K562 (cell line): Measurements from ENCODE around the gene PPFIA1. TPM values are rescaled to one million over a fixed set of nuclear protein-coding genes. Genes with fewer than 3 reads are reported as not detected.
A peak's percentile ranks its signal among the peaks of the same experiment; 100 is the strongest.

Experiments used
- ATAC-seq: fragments of 200-7000 bp; cut with Tn5 transposase; 3 replicates; pipeline ENCODE4 v1.9.1; 2020; ENCODE audit warnings: moderate library complexity
- BruUV-seq: library from RNA; stranded (reverse); fragments of 400-500 nt; replicated peaks from 2 replicates; lab custom pipeline; 2021; lab: Mats Ljungman, UMichigan
- CTCF ChIA-PET: fragments of 300-600 bp; formaldehyde crosslinking; extraction: SDS; loops from one replicate; lab custom pipeline; 2021; ENCODE audit warnings: low intra/inter-chr PET ratio; lab: Yijun Ruan, JAX
- POLR2A ChIA-PET: fragments of 300-600, 350-650 bp; sonication (Branson Sonifier 250); formaldehyde crosslinking; extraction: SDS; loops from one replicate; lab custom pipeline; 2021; ENCODE audit warnings: antibody characterized with exemption, inconsistent platforms; lab: Yijun Ruan, JAX
- DNase-seq, 4 experiments: peaks; one replicate each; pipeline versions ENCODE4 v3.0.0 to v3.0.0-alpha.2; 2011 to 2018; ENCODE audit warnings: low spot score in 3 of 4, mixed read lengths in 3 of 4; ENCODE audit errors: extremely low read depth in 1 of 4
- FAIRE-seq: peaks from 2 replicates; lab custom pipeline; 2011; peaks lifted over from hg19 to GRCh38; lab: Jason Lieb, UNC
- H2AFZ ChIP-seq: 2 replicates; pipeline ENCODE4 v1.6.0; 2011; ENCODE audit warnings: low read depth, low read length, control low read depth, inconsistent platforms
- H3K27ac ChIP-seq: fragments of 200-600 bp; 3 replicates; pipeline ENCODE4 v1.8.0; 2011; ENCODE audit warnings: low read depth, mild to moderate bottlenecking, control low read depth, inconsistent platforms, low read length, moderate library complexity, mixed read lengths; ENCODE audit errors: extremely low read depth
- H3K27me3 ChIP-seq, 2 experiments: fragments of 300-600 bp in 1 of 2; 2 replicates in 1 of 2; 3 replicates in 1 of 2; pipeline versions ENCODE4 v1.6.0 to v1.8.0; 2011; ENCODE audit warnings: inconsistent platforms in 2 of 2, low read length in 2 of 2, mild to moderate bottlenecking in 1 of 2, mixed read lengths in 1 of 2, moderate library complexity in 1 of 2; ENCODE audit not compliant: control insufficient read depth in 2 of 2, insufficient read depth in 2 of 2
- H3K36me3 ChIP-seq: fragments of 300-600 bp; 3 replicates; pipeline ENCODE4 v1.8.0; 2011; ENCODE audit warnings: mild to moderate bottlenecking, low read length, inconsistent platforms; ENCODE audit not compliant: control insufficient read depth, insufficient read depth
- H3K4me1 ChIP-seq, 2 experiments: fragments of 200-600 bp in 1 of 2; replicated peaks in 1 of 2; 2 replicates in 1 of 2; 3 replicates in 1 of 2; pipeline versions ENCODE4 v1.5.1 to v1.8.0; 2011; ENCODE audit warnings: inconsistent platforms in 2 of 2, low read length in 2 of 2, mild to moderate bottlenecking in 1 of 2, mixed read lengths in 1 of 2, moderate library complexity in 1 of 2; ENCODE audit not compliant: control insufficient read depth in 2 of 2, insufficient read depth in 2 of 2
- H3K4me2 ChIP-seq: 2 replicates; pipeline ENCODE4 v1.6.1; 2011; ENCODE audit warnings: low read length, control low read depth, inconsistent platforms, mixed read lengths; ENCODE audit not compliant: insufficient read depth
- H3K4me3 ChIP-seq: fragments of 200-600 bp; sonication (generic), shearing (Covaris generic); 2 replicates; pipeline ENCODE4 v1.5.1; 2016; ENCODE audit warnings: control low read depth, inconsistent platforms
- H3K79me2 ChIP-seq: fragments of 200-600 bp; 3 replicates; pipeline ENCODE4 v1.8.0; 2011; ENCODE audit warnings: low read length, inconsistent platforms; ENCODE audit not compliant: control insufficient read depth, insufficient read depth
- H3K9ac ChIP-seq, 2 experiments: 2 replicates each; pipeline versions ENCODE4 v1.6.0 to v1.6.1; 2011; ENCODE audit warnings: low read depth in 2 of 2, low read length in 2 of 2, control low read depth in 1 of 2, inconsistent platforms in 1 of 2, mild to moderate bottlenecking in 1 of 2, mixed read lengths in 1 of 2; ENCODE audit not compliant: insufficient read depth in 1 of 2
- H3K9me1 ChIP-seq: one replicate; pipeline ENCODE4 v1.6.0; 2011; ENCODE audit warnings: inconsistent platforms, mild to moderate bottlenecking, low read length, moderate library complexity; ENCODE audit not compliant: control insufficient read depth, insufficient read depth
- H3K9me3 ChIP-seq: replicated peaks from 2 replicates; pipeline ENCODE4 v1.5.1; 2011; ENCODE audit warnings: low read depth, low read length, inconsistent platforms; ENCODE audit not compliant: control insufficient read depth, insufficient read depth
- H4K20me1 ChIP-seq: replicated peaks from 2 replicates; pipeline ENCODE4 v1.6.1; 2011; ENCODE audit warnings: low read length, inconsistent platforms, mixed read lengths; ENCODE audit not compliant: control insufficient read depth, insufficient read depth
- FUS ChIP-seq: fragments of 200-400 bp; formaldehyde crosslinking; optimal IDR thresholded peaks from 2 replicates; pipeline ENCODE3; 2017; ENCODE audit warnings: low read depth, low read length
- SAFB ChIP-seq: fragments of 200-400 bp; formaldehyde crosslinking; IDR thresholded peaks from 2 replicates; pipeline ENCODE4 v1.6.1; 2017; ENCODE audit warnings: low read depth, low read length, borderline replicate concordance
- WGBS: fragments of 100-300 bp; shearing (Covaris generic); methylation state at CpG from one replicate; pipeline ENCODE4 v1.1.6; 2016; ENCODE audit warnings: low coverage, mixed read lengths; ENCODE audit not compliant: insufficient coverage; ENCODE audit errors: missing lambda C conversion rate; 5-methylcytosine and 5-hydroxymethylcytosine counted together
- in situ Hi-C: fragments of 300-500 bp; cut with MboI; formaldehyde crosslinking; loops from 4 replicates; pipeline ENCODE4 v1.15.0; 2018; ENCODE audit warnings: inconsistent platforms, mixed read lengths
- intact Hi-C: fragments of 100-400 bp; cut with micrococcal nuclease; formaldehyde crosslinking; loops from 2 replicates; pipeline ENCODE4 v1.14.2; 2022
- polyA plus RNA-seq, 8 experiments: library from polyadenylated mRNA; depleted of rRNA in 4 of 8; stranded (reverse) in 5 of 8; unstranded in 3 of 8; fragments of >200 nt; fragmentation: Nextera tagmentation in 2 of 8; fragmentation: Illumina TruSeq in 1 of 8; extraction: Ambion mirVana in 2 of 8; extraction: Trizol in 1 of 8; gene quantifications; 2 replicates each; pipeline versions ENCODE4 v1.2.1 to v1.2.3, GENCODE V29; 2011 to 2014; ENCODE audit warnings: inconsistent platforms in 1 of 8, missing spikeins in 1 of 8
- total RNA-seq, 7 experiments: library from RNA; depleted of rRNA in 6 of 7; stranded (reverse); fragments of >200 nt in 6 of 7; fragmentation: Illumina TruSeq in 2 of 7; extraction: Trizol in 2 of 7; gene quantifications; 2 replicates each; pipeline versions ENCODE4 v1.2.1 to v1.2.3, GENCODE V29; 2011 to 2021; ENCODE audit warnings: low replicate concordance in 1 of 7

Gene PPFIA1
- total and polyA plus RNA-seq, 9 of the 15 experiments (the other 6 are each of a cell fraction or from before 2014, with no cell fraction given) = 9.9 to 41.5 (median 28.5) TPM

- Histone ChIP-seq H3K9me3 (no peaks in the 10 kb centered on the region), H3K9me1 (no peaks in the 10 kb centered on the region), H3K4me1 (peaks cover 7 to 16% of the 10 kb centered on the region in 2 experiments), H3K27ac (no peak overlapping the region), H3K9ac (peak overlapping the region in 1 of 2 experiments; percentile 75; a peak in 2 of 4 replicates), H3K79me2 (peaks cover 89% of the 10 kb centered on the region)
- no peak for DNase-seq
- no peak for FAIRE-seq
- POLR2A ChIA-PET = interaction anchor here (0.5 to 1.1 kb wide), 4 partner anchors 10 to 244 kb away, joined by 3 to 4 read pairs (median 3); no protein-coding TSS in a partner anchor
- intact Hi-C loops (loop anchor here (10.0 kb wide), 1 partner anchor 190 kb away; the partner anchor contains the start of gene FADD), in situ Hi-C loops (no loop called here)
- BruUV-seq = no TSS peak
- CTCF ChIA-PET = no interaction called here
- 94% methylated on average over 15 of the region's 15 CpGs for WGBS
- no peak for ATAC-seq
- TF ChIP-seq FUS = no peak
- no peak for TF ChIP-seq SAFB
- TF ChIP-seq, all 486 proteins: peak for 0
- Histone ChIP-seq H4K20me1 (peaks cover 3% of the 10 kb centered on the region; the same call in 1 of the 2 replicates), H3K4me2 (no peak overlapping the region), H3K27me3 (no peaks in the 10 kb centered on the region), H3K36me3 (peaks cover 61% of the 10 kb centered on the region; the same call in 2 of the 3 replicates), H2AFZ (no peak overlapping the region), H3K4me3 (no peak overlapping the region)
Measured at GRCh38 chr11:70394211-70394950, 123.9 kb downstream of the PPFIA1 start.
